Measurements from ENCODE around the gene ASAH2B. TPM values are rescaled to one million over a fixed set of nuclear protein-coding genes. Genes with fewer than 3 reads are reported as not detected.
"Not testable (repeated sequence)": the region's sequence is repeated elsewhere in the genome, so short reads cannot be mapped to it uniquely, and the experiment has no call there.

Gene ASAH2B
- 1 to 10 TPM in 2 of 4 donors, under 1 TPM in 2; 0.32 to 1.5 (median 1.1) TPM for total RNA-seq

GRCh38 chr10:50739618-50740292, at the start of gene ASAH2B:
Gene ASAH2B (plus strand): TSS chr10:50739936. CDS start chr10:50745131, 5,195 bp downstream.
- intact Hi-C loops (cut with DNase I; ENCODE audit: low total_unique reads): no loop called here

GRCh38 chr10:50697819-50698218, 41.9 kb upstream of the ASAH2B start:
- H3K9me3 ChIP-seq; intact Hi-C loops (cut with DNase I; ENCODE audit: low total_unique reads); H3K4me1 ChIP-seq; in situ Hi-C loops (cut with MboI; ENCODE audit: low sequenced_read_pairs in 4 of 4); DNase-seq; ATAC-seq; H3K27ac ChIP-seq; H3K4me3 ChIP-seq; H3K27me3 ChIP-seq; H3K36me3 ChIP-seq: not testable (repeated sequence)

More at GRCh38 chr10:50739618-50740292, at the start of gene ASAH2B:
- H3K27me3 ChIP-seq: peaks cover 0 to 4% (median 0%) of the 10 kb centered on the region in 3 donors
- TF ChIP-seq POLR2A (IDR thresholded peaks at IDR 0.05): no peak
- no peak for TF ChIP-seq CTCF (IDR thresholded peaks at IDR 0.05 in 4 of 5, conservative IDR thresholded peaks at IDR 0.05 in 1 of 5)
- ATAC-seq: peak; percentile 86 to 89
- no peaks in the 10 kb centered on the region for H3K9me3 ChIP-seq
- in situ Hi-C loops (cut with MboI; ENCODE audit: low sequenced_read_pairs in 4 of 4): no loop called here
- peaks cover 6 to 10% of the 10 kb centered on the region in 2 donors for H3K4me1 ChIP-seq
- peak within 1 kb of the TSS; percentile 78 to 81 (median 78) for H3K27ac ChIP-seq
- peak; percentile 51 to 76 for DNase-seq
- H3K36me3 ChIP-seq: no peaks in the 10 kb centered on the region
- H3K4me3 ChIP-seq: peak within 1 kb of the TSS; percentile 67 to 93 (median 84)

GRCh38 chr10:50701947-50702346, 37.8 kb upstream of the ASAH2B start:
- DNase-seq; ATAC-seq; in situ Hi-C loops (cut with MboI; ENCODE audit: low sequenced_read_pairs in 4 of 4); H3K9me3 ChIP-seq; H3K36me3 ChIP-seq; H3K27ac ChIP-seq; H3K27me3 ChIP-seq; intact Hi-C loops (cut with DNase I; ENCODE audit: low total_unique reads); H3K4me1 ChIP-seq; H3K4me3 ChIP-seq: not testable (repeated sequence)

- H3K36me3 ChIP-seq; H3K4me3 ChIP-seq; DNase-seq; in situ Hi-C loops (cut with MboI; ENCODE audit: low sequenced_read_pairs in 4 of 4); ATAC-seq; intact Hi-C loops (cut with DNase I; ENCODE audit: low total_unique reads); H3K4me1 ChIP-seq; H3K27ac ChIP-seq; H3K9me3 ChIP-seq; H3K27me3 ChIP-seq: not testable (repeated sequence)
Measured at GRCh38 chr10:50702997-50703396, 36.7 kb upstream of the ASAH2B start.

- H3K36me3 ChIP-seq; H3K9me3 ChIP-seq; H3K27me3 ChIP-seq; H3K4me3 ChIP-seq; in situ Hi-C loops (cut with MboI; ENCODE audit: low sequenced_read_pairs in 4 of 4); H3K4me1 ChIP-seq; DNase-seq; H3K27ac ChIP-seq; ATAC-seq; intact Hi-C loops (cut with DNase I; ENCODE audit: low total_unique reads): not testable (repeated sequence)
Measured at GRCh38 chr10:50704436-50705079, 35.2 kb upstream of the ASAH2B start.

- ATAC-seq; DNase-seq; H3K4me3 ChIP-seq; H3K4me1 ChIP-seq; H3K27ac ChIP-seq; intact Hi-C loops (cut with DNase I; ENCODE audit: low total_unique reads); H3K9me3 ChIP-seq; H3K27me3 ChIP-seq; H3K36me3 ChIP-seq; in situ Hi-C loops (cut with MboI; ENCODE audit: low sequenced_read_pairs in 4 of 4): not testable (repeated sequence)
Measured at GRCh38 chr10:50706006-50706405, 33.7 kb upstream of the ASAH2B start.

GRCh38 chr10:50710241-50710640, 29.5 kb upstream of the ASAH2B start:
- intact Hi-C loops (cut with DNase I; ENCODE audit: low total_unique reads); in situ Hi-C loops (cut with MboI; ENCODE audit: low sequenced_read_pairs in 4 of 4); H3K9me3 ChIP-seq; H3K27ac ChIP-seq; H3K4me1 ChIP-seq; H3K36me3 ChIP-seq; ATAC-seq; DNase-seq; H3K27me3 ChIP-seq; H3K4me3 ChIP-seq: not testable (repeated sequence)

GRCh38 chr10:50723812-50724211, 15.9 kb upstream of the ASAH2B start:
- in situ Hi-C loops (cut with MboI; ENCODE audit: low sequenced_read_pairs in 4 of 4); H3K27me3 ChIP-seq: not testable (repeated sequence)

GRCh38 chr10:50728112-50728511, 11.6 kb upstream of the ASAH2B start:
- intact Hi-C loops (cut with DNase I; ENCODE audit: low total_unique reads); H3K36me3 ChIP-seq; ATAC-seq; DNase-seq; H3K4me3 ChIP-seq; H3K4me1 ChIP-seq; H3K27ac ChIP-seq; H3K9me3 ChIP-seq; in situ Hi-C loops (cut with MboI; ENCODE audit: low sequenced_read_pairs in 4 of 4); H3K27me3 ChIP-seq: not testable (repeated sequence)

More at GRCh38 chr10:50723812-50724211, 15.9 kb upstream of the ASAH2B start:
- H3K36me3 ChIP-seq; ATAC-seq; H3K9me3 ChIP-seq; H3K4me3 ChIP-seq; intact Hi-C loops (cut with DNase I; ENCODE audit: low total_unique reads); H3K27ac ChIP-seq; H3K4me1 ChIP-seq; DNase-seq: not testable (repeated sequence)

- in situ Hi-C loops (cut with MboI; ENCODE audit: low sequenced_read_pairs in 4 of 4); H3K9me3 ChIP-seq; intact Hi-C loops (cut with DNase I; ENCODE audit: low total_unique reads); H3K27me3 ChIP-seq; H3K36me3 ChIP-seq; ATAC-seq; DNase-seq: not testable (repeated sequence)
- peaks cover 6 to 10% of the 10 kb centered on the region in 2 donors for H3K4me1 ChIP-seq
- H3K27ac ChIP-seq: peak overlapping the region; percentile 78 to 81 (median 78)
- H3K4me3 ChIP-seq: peak overlapping the region; percentile 67 to 93 (median 84)
Measured at GRCh38 chr10:50738987-50739617, 634 bp upstream of the ASAH2B start.

All from gastrocnemius medialis (tissue), 4 donors.